ENCODE data around the gene HES3.
A peak's percentile ranks its signal among the peaks of the same experiment; 100 is the strongest.

Gene HES3

DNA sequence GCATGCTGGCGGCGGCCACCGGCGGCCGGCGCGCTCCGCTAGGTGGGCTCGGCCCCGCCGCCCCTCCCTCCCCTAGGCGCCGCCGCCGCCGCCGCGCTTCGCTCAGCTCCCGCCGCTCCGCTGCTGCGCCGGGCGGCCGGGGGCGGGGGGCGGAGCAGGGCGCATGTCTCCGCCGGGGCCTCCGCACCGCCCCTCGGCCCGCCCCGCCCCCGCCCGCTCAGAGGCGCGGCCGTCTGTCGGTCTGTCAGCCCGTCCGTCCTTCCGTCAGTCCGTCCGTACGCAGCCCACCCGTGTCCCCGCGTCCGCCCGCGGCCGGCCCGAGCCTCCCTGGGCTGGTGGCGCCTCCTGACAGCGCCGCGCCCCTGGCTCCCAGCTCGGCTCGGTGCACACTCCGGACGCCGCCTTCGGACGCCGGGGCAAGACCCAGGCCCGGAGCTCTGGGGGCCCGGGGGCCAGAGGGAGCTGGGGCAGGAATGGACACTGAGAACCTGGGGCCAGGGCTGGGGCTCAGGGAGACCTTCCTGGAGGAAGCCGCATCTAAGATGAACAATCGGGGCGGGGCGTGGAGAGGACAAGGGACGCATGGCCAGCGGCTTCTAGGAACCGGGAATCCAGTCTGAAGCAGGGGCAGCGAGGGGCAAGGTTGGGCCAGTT lies 17.1 kb downstream of the HES3 start, which contains the start of gene GPR153:
Gene GPR153, minus strand, starts transcription at position 138 of the 654 bp plus-strand sequence. CDS start 6,193 bp downstream, outside the sequence.
- peak within 1 kb of the TSS; percentile 41 for H3K4me3 ChIP-seq (ENCODE audit: low read depth, low read length)
- TF ChIP-seq, protein P1, sequence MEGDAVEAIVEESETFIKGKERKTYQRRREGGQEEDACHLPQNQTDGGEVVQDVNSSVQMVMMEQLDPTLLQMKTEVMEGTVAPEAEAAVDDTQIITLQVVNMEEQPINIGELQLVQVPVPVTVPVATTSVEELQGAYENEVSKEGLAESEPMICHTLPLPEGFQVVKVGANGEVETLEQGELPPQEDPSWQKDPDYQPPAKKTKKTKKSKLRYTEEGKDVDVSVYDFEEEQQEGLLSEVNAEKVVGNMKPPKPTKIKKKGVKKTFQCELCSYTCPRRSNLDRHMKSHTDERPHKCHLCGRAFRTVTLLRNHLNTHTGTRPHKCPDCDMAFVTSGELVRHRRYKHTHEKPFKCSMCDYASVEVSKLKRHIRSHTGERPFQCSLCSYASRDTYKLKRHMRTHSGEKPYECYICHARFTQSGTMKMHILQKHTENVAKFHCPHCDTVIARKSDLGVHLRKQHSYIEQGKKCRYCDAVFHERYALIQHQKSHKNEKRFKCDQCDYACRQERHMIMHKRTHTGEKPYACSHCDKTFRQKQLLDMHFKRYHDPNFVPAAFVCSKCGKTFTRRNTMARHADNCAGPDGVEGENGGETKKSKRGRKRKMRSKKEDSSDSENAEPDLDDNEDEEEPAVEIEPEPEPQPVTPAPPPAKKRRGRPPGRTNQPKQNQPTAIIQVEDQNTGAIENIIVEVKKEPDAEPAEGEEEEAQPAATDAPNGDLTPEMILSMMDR (IDR thresholded peaks at IDR 0.05; ENCODE audit: low read depth, low read length, missing control alignments): no peak
- DNase-seq (ENCODE audit: low read depth): no peak

DNA sequence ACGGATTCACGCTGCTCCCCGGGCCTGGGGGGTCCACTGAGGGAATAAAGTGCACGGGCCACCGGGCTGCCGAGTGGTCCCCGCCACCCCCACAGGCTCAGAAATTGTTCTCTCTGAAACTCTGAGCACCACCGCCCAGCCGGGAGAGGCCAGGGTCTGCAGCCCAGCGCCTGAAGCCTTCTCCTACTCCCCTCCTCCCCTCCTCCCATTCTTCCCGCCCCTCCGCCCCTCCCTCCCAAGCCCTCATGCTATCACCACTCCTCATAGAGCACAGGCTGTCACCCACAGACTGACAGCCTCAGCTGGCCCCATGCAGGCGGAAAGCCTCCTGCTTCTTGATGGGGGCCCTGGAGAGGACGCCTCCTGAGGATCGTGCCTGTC lies 17.6 kb downstream of the HES3 start:
- DNase-seq (ENCODE audit: low read depth): no peak
- no peak overlapping the region for H3K4me3 ChIP-seq (ENCODE audit: low read depth, low read length)
- TF ChIP-seq, protein P1 (IDR thresholded peaks at IDR 0.05; ENCODE audit: low read depth, low read length, missing control alignments): no peak

DNA sequence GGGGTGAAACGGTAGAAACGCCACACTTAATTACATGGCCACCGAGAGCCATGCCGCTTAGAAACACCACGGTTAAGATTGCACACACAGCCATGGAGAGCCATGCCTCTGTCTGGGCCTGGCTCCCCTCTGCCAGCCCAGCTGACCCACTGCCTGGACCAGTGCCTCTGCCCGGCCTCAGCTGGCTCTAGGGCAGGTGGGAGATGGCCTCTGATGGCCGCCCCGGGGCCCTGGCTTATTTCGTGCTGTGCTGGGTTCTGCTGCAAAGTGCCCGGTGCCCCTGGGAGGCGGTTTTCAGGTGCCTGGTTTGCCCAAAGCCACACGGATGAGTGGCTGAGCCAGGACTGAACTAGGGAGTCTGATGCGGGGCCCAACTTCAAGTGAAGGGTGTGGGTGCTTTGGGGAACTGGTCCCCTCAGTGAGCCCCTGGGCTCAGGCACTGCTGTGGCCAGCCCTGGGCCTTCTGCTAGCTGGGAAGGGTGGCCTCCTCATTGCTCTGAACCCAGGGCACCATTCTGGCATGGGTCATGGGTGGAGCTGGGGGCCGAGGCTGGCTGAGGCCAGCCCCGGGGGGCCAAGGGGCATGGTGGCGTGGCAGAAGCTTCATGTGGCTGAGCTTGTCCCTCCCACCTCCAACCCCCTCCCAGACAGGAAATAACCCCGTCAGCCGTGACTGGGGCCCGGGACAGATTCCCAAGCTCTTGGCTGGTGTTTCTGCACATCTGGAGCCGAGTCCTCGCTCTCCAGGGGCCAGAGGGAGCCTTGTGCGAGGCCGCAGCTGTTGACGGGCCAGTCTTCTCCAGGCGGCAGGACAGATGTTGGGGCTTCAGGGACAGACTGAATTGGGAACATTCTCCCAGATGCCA lies 18.8 kb downstream of the HES3 start:
- H3K4me3 ChIP-seq (ENCODE audit: low read depth, low read length): no peak overlapping the region
- TF ChIP-seq, protein P1 (IDR thresholded peaks at IDR 0.05; ENCODE audit: low read depth, low read length, missing control alignments): no peak
- DNase-seq (ENCODE audit: low read depth): no peak

DNA sequence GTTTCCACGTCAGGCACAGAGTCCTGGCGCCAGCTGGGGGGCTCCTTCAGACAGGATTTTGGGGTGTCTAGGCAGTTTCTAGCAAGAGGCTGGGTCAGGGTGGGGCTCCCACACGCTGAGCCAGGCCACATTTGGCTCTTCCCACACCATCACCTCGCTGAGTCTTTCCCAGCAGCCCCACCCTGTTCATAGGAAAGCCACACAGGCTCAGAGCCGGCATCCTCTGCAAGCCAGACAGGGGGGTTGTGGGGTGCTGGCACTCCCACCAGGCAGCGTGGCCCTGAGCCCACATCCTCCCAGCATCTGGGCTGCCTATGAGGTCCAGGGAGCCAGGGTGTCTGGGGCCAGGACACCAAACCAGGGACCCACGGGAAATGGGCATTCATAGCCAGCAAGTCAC lies 19.7 kb downstream of the HES3 start:
- H3K4me3 ChIP-seq (ENCODE audit: low read depth, low read length): no peak overlapping the region
- TF ChIP-seq, protein P1 (IDR thresholded peaks at IDR 0.05; ENCODE audit: low read depth, low read length, missing control alignments): no peak
- no peak for DNase-seq (ENCODE audit: low read depth)

DNA sequence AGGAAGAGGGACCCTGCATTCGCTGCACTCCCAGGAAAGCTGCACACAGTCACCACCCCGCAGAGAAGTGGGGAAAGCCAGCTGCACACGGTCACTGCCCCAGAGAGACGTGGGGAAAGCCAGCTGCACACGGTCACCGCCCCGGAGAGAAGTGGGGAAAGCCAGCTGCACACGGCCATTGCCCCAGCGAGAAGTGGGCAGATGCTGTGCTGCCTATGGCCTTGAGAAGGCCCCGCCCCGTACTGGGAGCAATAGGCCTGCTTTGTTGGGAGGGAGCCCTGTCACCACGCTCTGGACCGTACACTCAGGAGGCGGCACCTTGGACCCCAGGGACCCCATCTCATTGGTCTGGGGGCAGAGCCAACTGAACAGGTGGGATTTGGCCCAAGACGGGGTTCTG lies 21.2 kb downstream of the HES3 start:
- DNase-seq (ENCODE audit: low read depth): no peak
- TF ChIP-seq, protein P1 (IDR thresholded peaks at IDR 0.05; ENCODE audit: low read depth, low read length, missing control alignments): no peak
- no peak overlapping the region for H3K4me3 ChIP-seq (ENCODE audit: low read depth, low read length)

DNA sequence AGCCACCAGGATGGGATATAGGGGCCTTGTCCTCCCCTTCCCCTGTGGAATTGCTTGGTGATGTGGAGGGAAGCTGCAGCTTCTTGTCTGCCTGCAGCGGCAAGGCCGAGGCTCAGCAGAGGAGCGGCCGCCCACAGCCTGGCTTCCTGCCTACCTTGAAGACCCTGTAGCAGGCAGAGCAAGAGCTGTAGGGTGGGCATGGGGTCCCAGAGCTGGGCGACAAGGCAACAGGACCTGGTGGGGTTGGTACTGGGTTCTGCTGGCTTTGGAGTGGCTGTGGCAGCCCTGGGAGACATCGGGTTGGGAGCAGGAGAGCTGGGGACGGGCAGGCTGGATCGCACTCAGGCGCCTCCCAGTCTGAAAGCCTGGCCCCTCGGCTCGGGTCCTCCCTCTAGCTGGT lies 22.7 kb downstream of the HES3 start:
- no peak overlapping the region for H3K4me3 ChIP-seq (ENCODE audit: low read depth, low read length)
- TF ChIP-seq, protein P1 (IDR thresholded peaks at IDR 0.05; ENCODE audit: low read depth, low read length, missing control alignments): no peak
- DNase-seq (ENCODE audit: low read depth): no peak

Measured in GM12864 (cell line).